HFFc6 (cell line): Measurements from ENCODE around the gene COLEC11. TPM values are rescaled to one million over a fixed set of nuclear protein-coding genes. Genes with fewer than 3 reads are reported as not detected.

ENCODE experiments used
- DNase-seq: peaks from one replicate; pipeline ENCODE4 v3.0.0-alpha.2; 2018
- H3K27ac Mint-ChIP-seq: 2 replicates; pipeline ENCODE4 v1.8.0; 2020; ENCODE audit warnings: mild to moderate bottlenecking, mixed read lengths
- H3K27me3 Mint-ChIP-seq: 2 replicates; pipeline ENCODE4 v1.8.0; 2021; ENCODE audit warnings: mild to moderate bottlenecking, moderate library complexity, mixed read lengths; ENCODE audit not compliant: insufficient read depth
- H3K36me3 Mint-ChIP-seq: 2 replicates; pipeline ENCODE4 v1.8.0; 2021; ENCODE audit warnings: low read depth, mixed read lengths
- H3K4me1 Mint-ChIP-seq: 2 replicates; pipeline ENCODE4 v1.8.0; 2020; ENCODE audit warnings: low read depth, mixed read lengths
- H3K4me3 Mint-ChIP-seq: 2 replicates; pipeline ENCODE4 v1.8.0; 2020; ENCODE audit warnings: mild to moderate bottlenecking, moderate library complexity, mixed read lengths
- H3K9me3 Mint-ChIP-seq: 2 replicates; pipeline ENCODE4 v1.8.0; 2020; ENCODE audit warnings: mild to moderate bottlenecking, mixed read lengths
- total RNA-seq, 6 experiments: library from RNA; stranded (reverse); fragmentation: NEBNext Ultra II Directional; extraction: Animal tissue kit (Norgen Biotek cat#: 25700); gene quantifications; 2 replicates in 1 of 6; 3 replicates in 5 of 6; pipeline ENCODE4 v1.2.3, GENCODE V29; 2021
- TF ChIP-seq, protein P1 (sequence below): fragments of 200-600 bp; sonication (generic); IDR thresholded peaks from 2 replicates; pipeline ENCODE4 v1.5.0; 2021; ENCODE audit warnings: antibody characterized with exemption, mild to moderate bottlenecking

The COLEC11 gene
- total RNA-seq, 6 experiments from 2014 or later = not detected

DNA sequence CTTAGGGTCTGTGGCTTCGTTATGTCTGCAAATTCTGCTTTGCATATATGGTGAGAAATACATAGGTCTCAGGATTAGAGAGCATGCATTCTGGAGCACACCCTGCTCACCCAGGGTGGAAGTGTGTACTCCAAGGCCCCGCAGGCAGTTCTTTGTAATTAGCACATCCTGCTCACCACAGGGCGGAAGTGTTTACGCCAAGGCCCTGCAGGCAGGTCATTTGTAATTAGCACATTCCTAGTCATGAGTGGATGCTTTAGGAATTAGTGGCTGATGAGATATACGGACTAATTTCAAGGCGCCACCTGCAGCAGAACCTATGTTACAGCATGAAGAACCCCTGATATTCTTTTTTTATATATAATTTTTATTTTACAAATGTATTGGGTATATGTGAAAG, 67.3 kb downstream of the COLEC11 start:
- Mint-ChIP-seq H3K36me3 (no peaks in the 10 kb centered on the region), H3K27ac (no peak overlapping the region), H3K9me3 (no peaks in the 10 kb centered on the region), H3K27me3 (peaks cover 13% of the 10 kb centered on the region; the same call in 1 of the 2 replicates), H3K4me1 (peaks cover 25% of the 10 kb centered on the region), H3K4me3 (no peak overlapping the region)
- no peak for DNase-seq
- TF ChIP-seq, protein P1, sequence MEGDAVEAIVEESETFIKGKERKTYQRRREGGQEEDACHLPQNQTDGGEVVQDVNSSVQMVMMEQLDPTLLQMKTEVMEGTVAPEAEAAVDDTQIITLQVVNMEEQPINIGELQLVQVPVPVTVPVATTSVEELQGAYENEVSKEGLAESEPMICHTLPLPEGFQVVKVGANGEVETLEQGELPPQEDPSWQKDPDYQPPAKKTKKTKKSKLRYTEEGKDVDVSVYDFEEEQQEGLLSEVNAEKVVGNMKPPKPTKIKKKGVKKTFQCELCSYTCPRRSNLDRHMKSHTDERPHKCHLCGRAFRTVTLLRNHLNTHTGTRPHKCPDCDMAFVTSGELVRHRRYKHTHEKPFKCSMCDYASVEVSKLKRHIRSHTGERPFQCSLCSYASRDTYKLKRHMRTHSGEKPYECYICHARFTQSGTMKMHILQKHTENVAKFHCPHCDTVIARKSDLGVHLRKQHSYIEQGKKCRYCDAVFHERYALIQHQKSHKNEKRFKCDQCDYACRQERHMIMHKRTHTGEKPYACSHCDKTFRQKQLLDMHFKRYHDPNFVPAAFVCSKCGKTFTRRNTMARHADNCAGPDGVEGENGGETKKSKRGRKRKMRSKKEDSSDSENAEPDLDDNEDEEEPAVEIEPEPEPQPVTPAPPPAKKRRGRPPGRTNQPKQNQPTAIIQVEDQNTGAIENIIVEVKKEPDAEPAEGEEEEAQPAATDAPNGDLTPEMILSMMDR = peak; percentile 45

DNA sequence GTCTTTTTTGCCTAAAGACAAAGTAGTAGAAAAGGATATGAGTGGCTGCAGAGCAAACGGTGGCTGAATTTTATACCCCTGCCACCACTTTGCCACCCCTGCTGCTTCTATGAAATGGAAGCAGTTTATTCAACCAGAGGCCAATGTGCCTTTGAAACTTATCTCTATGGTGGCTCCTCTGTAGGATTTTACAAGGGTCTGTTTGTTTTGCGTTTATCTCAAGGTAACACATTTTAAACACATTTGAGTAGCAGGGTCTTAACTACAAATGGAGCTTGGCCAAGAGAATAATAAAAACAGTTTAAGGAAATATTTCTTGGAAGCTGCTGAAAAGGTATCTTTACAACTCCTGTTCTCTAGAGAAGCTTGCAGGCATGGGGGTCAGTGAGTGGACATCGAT, 69.2 kb downstream of the COLEC11 start:
- Mint-ChIP-seq H3K27ac (no peak overlapping the region), H3K36me3 (no peaks in the 10 kb centered on the region), H3K27me3 (peaks cover 19% of the 10 kb centered on the region), H3K9me3 (no peaks in the 10 kb centered on the region), H3K4me1 (peaks cover 28% of the 10 kb centered on the region), H3K4me3 (no peak overlapping the region)
- no peak for DNase-seq
- TF ChIP-seq, protein P1 = no peak

DNA sequence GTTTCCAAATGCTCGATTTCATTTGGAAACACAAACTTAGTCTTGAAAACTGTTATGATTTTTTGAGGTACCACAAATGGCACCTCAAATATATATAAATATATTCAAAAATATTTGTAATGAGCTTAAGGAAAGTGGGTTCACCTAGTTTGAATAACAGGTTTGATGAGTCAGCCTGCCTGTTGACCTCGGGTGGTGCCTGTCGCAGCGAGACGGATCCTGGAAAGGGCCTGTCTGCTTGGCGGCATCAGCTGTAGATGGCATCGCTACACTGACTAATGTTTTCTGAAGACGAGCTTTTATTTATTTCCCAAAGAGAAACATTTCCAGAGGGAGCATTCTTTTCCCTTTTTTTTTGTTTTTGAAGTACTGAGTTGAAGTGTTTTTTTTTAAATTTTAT, 70.0 kb downstream of the COLEC11 start:
- TF ChIP-seq, protein P1 = no peak
- H3K27ac Mint-ChIP-seq = no peak overlapping the region
- H3K36me3 Mint-ChIP-seq = no peaks in the 10 kb centered on the region
- H3K9me3 Mint-ChIP-seq = no peaks in the 10 kb centered on the region
- DNase-seq = no peak
- peaks cover 20% of the 10 kb centered on the region for H3K4me1 Mint-ChIP-seq
- H3K27me3 Mint-ChIP-seq = peaks cover 24% of the 10 kb centered on the region
- H3K4me3 Mint-ChIP-seq = no peak overlapping the region

DNA sequence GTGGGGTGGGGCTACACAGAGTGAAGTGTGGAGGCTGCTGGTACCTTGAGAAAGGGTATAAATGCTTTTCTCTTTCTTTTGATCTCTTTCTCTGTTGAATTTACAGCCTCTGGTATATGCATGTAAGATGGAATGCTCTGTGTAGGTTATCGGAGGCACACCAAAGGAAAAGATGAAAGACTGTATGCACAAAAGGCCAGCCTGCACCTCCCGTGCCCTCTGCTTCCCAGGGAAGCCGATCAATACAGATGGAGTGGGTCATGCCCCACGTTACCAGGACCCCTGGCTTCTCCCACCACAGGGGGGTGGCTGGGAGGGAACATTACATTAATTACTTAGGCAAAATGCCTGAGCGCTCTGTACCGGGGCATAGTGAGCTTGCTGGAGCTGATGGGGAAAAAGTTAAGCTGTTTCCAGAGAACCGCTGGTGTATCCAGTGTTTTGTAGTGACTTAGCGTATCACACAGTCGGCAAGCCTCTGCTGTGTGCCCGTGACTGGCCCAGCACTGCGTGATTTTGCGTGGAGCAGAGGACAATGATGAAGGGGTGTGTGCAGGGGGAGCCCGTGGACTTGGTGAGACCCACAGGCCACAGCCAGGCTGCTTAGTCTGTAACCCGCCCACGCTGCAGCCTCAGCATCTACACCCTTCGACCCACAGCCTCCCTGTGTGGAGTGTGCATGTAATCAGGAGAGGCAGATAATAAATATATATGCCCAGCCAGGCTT, 71.1 kb downstream of the COLEC11 start:
- peaks cover 10% of the 10 kb centered on the region for H3K4me1 Mint-ChIP-seq
- TF ChIP-seq, protein P1 = no peak
- H3K27me3 Mint-ChIP-seq = peaks cover 25% of the 10 kb centered on the region
- DNase-seq = no peak
- no peaks in the 10 kb centered on the region for H3K9me3 Mint-ChIP-seq
- H3K36me3 Mint-ChIP-seq = no peaks in the 10 kb centered on the region
- no peak overlapping the region for H3K4me3 Mint-ChIP-seq
- H3K27ac Mint-ChIP-seq = no peak overlapping the region

DNA sequence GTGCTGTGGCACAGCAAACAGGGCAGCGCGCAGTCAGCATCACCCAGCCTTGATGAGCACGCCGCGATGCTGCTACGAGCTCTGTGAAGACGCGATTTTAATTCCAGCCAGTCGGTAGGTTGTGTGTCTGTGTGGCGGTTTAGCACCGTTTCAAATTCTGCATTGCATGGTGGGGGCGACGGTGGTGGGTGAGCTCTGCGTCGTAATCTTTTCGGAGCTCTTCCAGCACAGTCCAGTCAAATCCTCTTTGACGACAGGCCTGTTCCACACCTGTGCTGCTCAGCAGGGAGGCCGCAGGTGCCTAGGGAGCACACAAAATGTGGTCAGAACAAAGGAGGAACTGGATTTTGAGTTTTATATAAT, 71.7 kb downstream of the COLEC11 start:
- TF ChIP-seq, protein P1 = no peak
- Mint-ChIP-seq H3K27me3 (peaks cover 25% of the 10 kb centered on the region), H3K4me1 (peaks cover 10% of the 10 kb centered on the region), H3K36me3 (no peaks in the 10 kb centered on the region), H3K4me3 (no peak overlapping the region), H3K9me3 (no peaks in the 10 kb centered on the region), H3K27ac (no peak overlapping the region)
- DNase-seq = no peak
